ENCODE results near the gene CHRNB1.

DNA sequence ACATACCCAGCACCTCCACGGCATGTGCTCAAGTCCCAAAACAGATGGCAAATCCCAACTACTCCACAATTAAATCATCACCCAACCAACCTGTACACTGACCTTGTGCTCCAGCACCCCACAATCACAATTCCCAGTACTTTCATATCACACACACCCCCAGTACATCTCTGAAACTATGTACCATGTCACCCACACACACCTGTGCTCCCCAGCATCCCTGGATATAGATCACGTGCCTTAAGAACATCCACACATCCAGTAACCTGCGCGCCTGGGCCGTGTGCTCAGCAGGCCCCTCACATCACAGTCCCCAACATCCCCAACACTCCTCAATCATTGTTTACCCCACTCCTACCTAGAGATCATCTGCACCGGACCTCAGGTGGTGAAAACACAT is 35.1 kb upstream of the CHRNB1 start:
- TF ChIP-seq POLR2A (IDR thresholded peaks at IDR 0.05): no peak
- TF ChIP-seq, protein P1, sequence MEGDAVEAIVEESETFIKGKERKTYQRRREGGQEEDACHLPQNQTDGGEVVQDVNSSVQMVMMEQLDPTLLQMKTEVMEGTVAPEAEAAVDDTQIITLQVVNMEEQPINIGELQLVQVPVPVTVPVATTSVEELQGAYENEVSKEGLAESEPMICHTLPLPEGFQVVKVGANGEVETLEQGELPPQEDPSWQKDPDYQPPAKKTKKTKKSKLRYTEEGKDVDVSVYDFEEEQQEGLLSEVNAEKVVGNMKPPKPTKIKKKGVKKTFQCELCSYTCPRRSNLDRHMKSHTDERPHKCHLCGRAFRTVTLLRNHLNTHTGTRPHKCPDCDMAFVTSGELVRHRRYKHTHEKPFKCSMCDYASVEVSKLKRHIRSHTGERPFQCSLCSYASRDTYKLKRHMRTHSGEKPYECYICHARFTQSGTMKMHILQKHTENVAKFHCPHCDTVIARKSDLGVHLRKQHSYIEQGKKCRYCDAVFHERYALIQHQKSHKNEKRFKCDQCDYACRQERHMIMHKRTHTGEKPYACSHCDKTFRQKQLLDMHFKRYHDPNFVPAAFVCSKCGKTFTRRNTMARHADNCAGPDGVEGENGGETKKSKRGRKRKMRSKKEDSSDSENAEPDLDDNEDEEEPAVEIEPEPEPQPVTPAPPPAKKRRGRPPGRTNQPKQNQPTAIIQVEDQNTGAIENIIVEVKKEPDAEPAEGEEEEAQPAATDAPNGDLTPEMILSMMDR (IDR thresholded peaks at IDR 0.05): no peak
- no peak for TF ChIP-seq POLR2AphosphoS5 (IDR thresholded peaks at IDR 0.05)
